ENCODE measurements around the gene LDB2. TPM values are rescaled to one million over a fixed set of nuclear protein-coding genes. Genes with fewer than 3 reads are reported as not detected.

LDB2 gene
- total RNA-seq, 1 donor from 2014 or later: 31.5 TPM

- Mint-ChIP-seq H3K27me3 (peaks cover 33% of the 10 kb centered on the region), H3K36me3 (peaks cover 4% of the 10 kb centered on the region), H3K9me3 (no peaks in the 10 kb centered on the region), H3K4me3 (no peak overlapping the region), H3K27ac (no peak overlapping the region), H3K4me1 (ENCODE audit: unreplicated experiment) (peaks cover 15% of the 10 kb centered on the region)
- TF ChIP-seq CTCF (conservative IDR thresholded peaks at IDR 0.05): no peak
- DNase-seq (ENCODE audit: extremely low spot score, unreplicated experiment): no peak
These were observed 141.3 kb downstream of the LDB2 start for GRCh38 chr4:16757080-16757521.

GRCh38 chr4:16754104-16754503, 144.3 kb downstream of the LDB2 start:
- Mint-ChIP-seq H3K9me3 (no peaks in the 10 kb centered on the region), H3K4me1 (ENCODE audit: unreplicated experiment) (peaks cover 7% of the 10 kb centered on the region), H3K27ac (no peak overlapping the region), H3K36me3 (peaks cover 4% of the 10 kb centered on the region), H3K27me3 (peaks cover 24% of the 10 kb centered on the region), H3K4me3 (no peak overlapping the region)
- no peak for TF ChIP-seq CTCF (conservative IDR thresholded peaks at IDR 0.05)
- no peak for DNase-seq (ENCODE audit: extremely low spot score, unreplicated experiment)

- no peak overlapping the region for H3K27ac Mint-ChIP-seq
- no peaks in the 10 kb centered on the region for H3K9me3 Mint-ChIP-seq
- H3K4me1 Mint-ChIP-seq (ENCODE audit: unreplicated experiment): peaks cover 2% of the 10 kb centered on the region
- no peak overlapping the region for H3K4me3 Mint-ChIP-seq
- peaks cover 13% of the 10 kb centered on the region for H3K27me3 Mint-ChIP-seq
- TF ChIP-seq CTCF (conservative IDR thresholded peaks at IDR 0.05): peak; percentile 56
- no peak for DNase-seq (ENCODE audit: extremely low spot score, unreplicated experiment)
- H3K36me3 Mint-ChIP-seq: peaks cover 4% of the 10 kb centered on the region
These were observed 146.3 kb downstream of the LDB2 start for GRCh38 chr4:16752150-16752549.

- Mint-ChIP-seq H3K4me3 (no peak overlapping the region), H3K36me3 (peaks cover 4% of the 10 kb centered on the region), H3K9me3 (no peaks in the 10 kb centered on the region), H3K27me3 (peaks cover 8% of the 10 kb centered on the region), H3K27ac (no peak overlapping the region), H3K4me1 (ENCODE audit: unreplicated experiment) (no peaks in the 10 kb centered on the region)
- TF ChIP-seq CTCF (conservative IDR thresholded peaks at IDR 0.05): no peak
- DNase-seq (ENCODE audit: extremely low spot score, unreplicated experiment): no peak
These were observed 147.4 kb downstream of the LDB2 start for GRCh38 chr4:16750882-16751642.

DNA sequence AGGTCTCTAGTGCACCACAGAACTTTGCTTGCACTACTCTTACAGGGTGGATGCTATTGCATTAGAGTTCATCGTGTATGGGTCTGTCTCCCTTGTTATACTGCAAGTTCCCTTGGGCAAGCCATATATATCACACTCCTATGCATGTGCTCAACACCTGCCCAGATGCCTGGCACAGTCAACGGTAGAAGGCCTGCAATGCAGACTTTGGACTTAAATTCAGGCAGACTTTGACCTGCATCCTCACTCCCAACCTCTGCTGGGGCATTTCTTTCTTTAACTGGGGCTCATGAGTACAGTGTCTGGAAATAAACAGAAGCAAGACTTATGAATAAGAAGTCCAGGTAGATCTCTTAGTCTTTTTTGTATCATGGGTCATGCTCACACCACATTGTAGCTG, 148.2 kb downstream of the LDB2 start:
- TF ChIP-seq CTCF (conservative IDR thresholded peaks at IDR 0.05): no peak
- Mint-ChIP-seq H3K36me3 (peaks cover 4% of the 10 kb centered on the region), H3K9me3 (no peaks in the 10 kb centered on the region), H3K4me1 (ENCODE audit: unreplicated experiment) (peaks cover 4% of the 10 kb centered on the region), H3K27ac (no peak overlapping the region), H3K4me3 (no peak overlapping the region), H3K27me3 (peaks cover 8% of the 10 kb centered on the region)
- no peak for DNase-seq (ENCODE audit: extremely low spot score, unreplicated experiment)
